DOHH2 (cell line): Measurements from ENCODE around the gene PRDM1.

Source experiments
- H3F3A ChIP-seq: fragments of 200-600 bp; sonication (generic), shearing (Covaris generic); 2 replicates; pipeline ENCODE4 v1.6.0; 2016; ENCODE audit warnings: antibody characterized with exemption, mild to moderate bottlenecking; ENCODE audit not compliant: control insufficient read depth, insufficient read depth
- H3K27ac ChIP-seq: fragments of 200-600 bp; sonication (generic); 2 replicates; pipeline ENCODE4 v1.5.1; 2014; ENCODE audit warnings: low read depth, mild to moderate bottlenecking, low read length, moderate library complexity
- H3K27me3 ChIP-seq: fragments of 200-600 bp; sonication (generic); 2 replicates; pipeline ENCODE4 v1.6.1; 2014; ENCODE audit warnings: mild to moderate bottlenecking, low read length, mixed read lengths; ENCODE audit not compliant: control insufficient read depth
- H3K36me3 ChIP-seq: fragments of 200-600 bp; sonication (generic); 2 replicates; pipeline ENCODE4 v1.6.1; 2014; ENCODE audit warnings: mild to moderate bottlenecking, low read length, moderate library complexity, mixed read lengths; ENCODE audit not compliant: control insufficient read depth
- H3K4me1 ChIP-seq: fragments of 200-600 bp; sonication (generic); 2 replicates; pipeline ENCODE4 v1.6.1; 2014; ENCODE audit warnings: mild to moderate bottlenecking, low read length, mixed read lengths; ENCODE audit not compliant: control insufficient read depth
- H3K4me2 ChIP-seq: fragments of 200-600 bp; sonication (generic); 2 replicates; pipeline ENCODE4 v1.6.0; 2014; ENCODE audit warnings: mild to moderate bottlenecking, low read length, moderate library complexity
- H3K4me3 ChIP-seq: fragments of 200-600 bp; sonication (generic); 2 replicates; pipeline ENCODE4 v1.5.1; 2014; ENCODE audit warnings: mild to moderate bottlenecking, low read length, mixed read lengths
- H3K79me2 ChIP-seq: fragments of 200-600 bp; sonication (generic); 2 replicates; pipeline ENCODE4 v1.6.1; 2014; ENCODE audit warnings: mild to moderate bottlenecking, low read length, mixed read lengths; ENCODE audit not compliant: control insufficient read depth
- H3K9me2 ChIP-seq: fragments of 200-600 bp; sonication (generic); replicated peaks from 2 replicates; pipeline ENCODE4 v1.6.1; 2014; ENCODE audit warnings: mild to moderate bottlenecking, low read length, mixed read lengths; ENCODE audit not compliant: control insufficient read depth
- H3K9me3 ChIP-seq: fragments of 200-600 bp; sonication (generic); 2 replicates; pipeline ENCODE4 v1.6.1; 2014; ENCODE audit warnings: antibody characterized with exemption, low read length, mixed read lengths; ENCODE audit not compliant: control insufficient read depth, insufficient read depth
- H4K20me1 ChIP-seq: fragments of 200-600 bp; sonication (generic); 2 replicates; pipeline ENCODE4 v1.6.0; 2014; ENCODE audit warnings: low read depth, mild to moderate bottlenecking, antibody characterized with exemption, low read length, moderate library complexity; ENCODE audit not compliant: control insufficient read depth, insufficient read depth
- EZH2phosphoT487 ChIP-seq: fragments of 200-600 bp; sonication (generic); IDR thresholded peaks from 2 replicates; pipeline ENCODE4 v1.6.1; 2017; ENCODE audit warnings: borderline replicate concordance, mild to moderate bottlenecking, antibody characterized with exemption, low read length, moderate library complexity, mixed read lengths
- TF ChIP-seq, protein P1 (sequence below): fragments of 200-600 bp; sonication (generic); IDR thresholded peaks from one replicate; pipeline ENCODE4 v1.5.1; 2014; ENCODE audit warnings: antibody characterized with exemption, mild to moderate bottlenecking, low read depth, low read length; ENCODE audit not compliant: poor library complexity, severe bottlenecking

The PRDM1 gene

DNA sequence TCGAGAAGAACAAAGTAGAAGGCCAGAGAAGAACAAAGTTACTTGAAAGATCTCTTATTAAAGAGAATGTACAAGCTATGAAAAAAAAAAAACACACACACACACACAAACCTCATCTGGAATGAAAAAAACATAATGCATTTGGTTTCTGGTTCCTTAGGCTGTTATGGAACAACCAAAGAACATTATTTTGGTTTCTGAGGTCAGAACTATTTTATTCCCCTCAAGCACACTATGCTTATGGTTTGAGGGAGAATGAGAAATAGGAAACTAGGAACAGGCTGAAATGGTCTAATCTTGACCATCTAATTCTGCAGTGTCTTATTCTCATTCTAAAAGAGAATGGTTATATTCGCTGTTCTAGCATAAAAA, 8.8 kb downstream of the PRDM1 start:
- no peak overlapping the region for H3K4me3 ChIP-seq
- no peaks in the 10 kb centered on the region for H3K9me3 ChIP-seq
- no peaks in the 10 kb centered on the region for H3K36me3 ChIP-seq
- no peaks in the 10 kb centered on the region for H3K79me2 ChIP-seq
- no peak overlapping the region for H3K27ac ChIP-seq
- no peaks in the 10 kb centered on the region for H4K20me1 ChIP-seq
- TF ChIP-seq, protein P1, sequence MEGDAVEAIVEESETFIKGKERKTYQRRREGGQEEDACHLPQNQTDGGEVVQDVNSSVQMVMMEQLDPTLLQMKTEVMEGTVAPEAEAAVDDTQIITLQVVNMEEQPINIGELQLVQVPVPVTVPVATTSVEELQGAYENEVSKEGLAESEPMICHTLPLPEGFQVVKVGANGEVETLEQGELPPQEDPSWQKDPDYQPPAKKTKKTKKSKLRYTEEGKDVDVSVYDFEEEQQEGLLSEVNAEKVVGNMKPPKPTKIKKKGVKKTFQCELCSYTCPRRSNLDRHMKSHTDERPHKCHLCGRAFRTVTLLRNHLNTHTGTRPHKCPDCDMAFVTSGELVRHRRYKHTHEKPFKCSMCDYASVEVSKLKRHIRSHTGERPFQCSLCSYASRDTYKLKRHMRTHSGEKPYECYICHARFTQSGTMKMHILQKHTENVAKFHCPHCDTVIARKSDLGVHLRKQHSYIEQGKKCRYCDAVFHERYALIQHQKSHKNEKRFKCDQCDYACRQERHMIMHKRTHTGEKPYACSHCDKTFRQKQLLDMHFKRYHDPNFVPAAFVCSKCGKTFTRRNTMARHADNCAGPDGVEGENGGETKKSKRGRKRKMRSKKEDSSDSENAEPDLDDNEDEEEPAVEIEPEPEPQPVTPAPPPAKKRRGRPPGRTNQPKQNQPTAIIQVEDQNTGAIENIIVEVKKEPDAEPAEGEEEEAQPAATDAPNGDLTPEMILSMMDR, result no peak
- no peak for TF ChIP-seq EZH2phosphoT487
- peaks cover 23% of the 10 kb centered on the region for H3K4me1 ChIP-seq
- no peaks in the 10 kb centered on the region for H3K9me2 ChIP-seq
- H3F3A ChIP-seq, result no peaks in the 10 kb centered on the region
- no peak overlapping the region for H3K4me2 ChIP-seq
- H3K27me3 ChIP-seq, result peaks cover 45% of the 10 kb centered on the region

DNA sequence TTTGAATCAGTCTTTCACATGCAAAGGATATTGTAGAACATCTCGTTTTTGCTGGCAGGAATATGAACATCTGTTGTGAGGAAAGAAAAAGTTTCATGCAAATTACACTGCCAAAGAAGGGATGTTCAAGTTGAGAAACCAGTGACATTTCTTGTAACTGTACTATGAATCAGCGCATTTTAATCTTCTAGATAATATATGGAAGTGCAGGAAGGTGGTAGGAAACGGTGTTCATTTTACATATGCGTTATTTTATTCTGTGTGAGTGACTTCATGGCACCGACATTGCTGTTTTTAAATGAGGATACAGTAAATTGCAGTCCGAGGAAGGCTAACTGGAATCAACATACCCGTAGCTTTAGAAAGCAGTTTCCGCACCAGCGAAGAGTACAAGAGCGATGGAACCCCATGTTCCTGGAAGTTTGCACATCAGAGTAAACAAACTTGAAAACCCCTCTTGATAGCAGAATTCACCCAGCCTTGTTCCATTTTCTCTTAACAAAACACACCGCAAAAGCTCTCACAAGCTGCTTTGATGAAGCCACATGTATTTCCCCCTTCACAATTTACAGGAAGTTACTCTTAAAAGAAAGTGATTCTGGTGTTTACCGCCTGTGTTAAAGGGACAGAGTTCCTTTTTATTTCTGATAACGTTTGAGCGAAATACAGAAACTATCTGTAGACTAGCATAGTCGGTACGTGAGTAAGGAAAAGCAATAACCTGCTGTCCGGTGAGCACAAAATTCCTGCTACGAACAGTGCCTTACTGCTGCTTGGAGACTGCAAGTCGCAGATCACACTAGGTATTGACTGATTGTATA, 11.5 kb downstream of the PRDM1 start:
- Histone ChIP-seq H3K27ac (0 out of 2 replicates have a peak overlapping the region, but pooled peaks have one; percentile 6), H3K4me2 (peak overlapping the region; percentile 62), H3K27me3 (peaks cover 50% of the 10 kb centered on the region), H3K36me3 (no peaks in the 10 kb centered on the region), H4K20me1 (no peaks in the 10 kb centered on the region), H3K9me2 (no peaks in the 10 kb centered on the region), H3F3A (no peaks in the 10 kb centered on the region), H3K79me2 (no peaks in the 10 kb centered on the region), H3K4me3 (peak overlapping the region; percentile 68), H3K4me1 (peaks cover 23% of the 10 kb centered on the region), H3K9me3 (no peaks in the 10 kb centered on the region)
- TF ChIP-seq, protein P1, result no peak
- no peak for TF ChIP-seq EZH2phosphoT487

DNA sequence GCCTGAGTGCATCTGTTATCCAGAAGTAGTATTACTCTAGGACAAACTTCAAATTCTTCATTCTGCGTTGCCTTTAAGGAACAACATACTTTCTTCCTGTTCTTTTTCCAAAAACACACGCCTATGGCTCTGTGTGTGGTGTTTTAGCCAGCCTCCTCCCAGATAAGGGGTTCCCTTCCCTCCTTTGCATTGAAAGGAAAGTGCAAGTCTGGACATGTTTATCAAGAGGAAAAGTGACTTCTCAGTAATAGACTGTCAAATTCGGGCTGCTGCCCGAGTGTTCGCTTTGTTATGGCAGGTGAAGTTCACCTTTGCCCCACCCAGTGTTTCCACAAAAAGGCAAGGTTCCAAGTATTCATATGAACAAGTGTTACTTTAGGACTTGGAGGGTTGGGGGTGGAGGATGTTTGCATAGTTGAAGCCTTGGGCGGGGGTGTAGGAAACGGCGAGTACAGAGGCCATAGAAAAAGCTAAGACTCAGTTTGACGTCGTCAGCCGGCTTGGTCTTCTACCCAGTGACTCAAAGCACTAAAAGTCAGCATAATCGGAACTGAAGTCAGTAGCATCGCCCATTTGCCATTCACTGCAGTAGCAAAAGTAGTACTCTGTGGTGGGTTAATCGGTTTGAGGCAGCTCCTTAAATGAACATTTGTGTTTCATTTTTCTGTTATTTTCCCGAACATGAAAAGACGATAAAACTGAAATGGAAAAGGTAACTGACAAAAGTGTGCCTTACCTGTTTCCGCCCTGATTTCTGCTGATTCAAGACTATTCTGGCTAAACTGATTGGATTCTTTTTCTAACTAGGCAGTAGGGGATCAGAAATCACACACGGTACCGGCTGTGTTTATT, 12.5 kb downstream of the PRDM1 start:
- TF ChIP-seq, protein P1, result no peak
- TF ChIP-seq EZH2phosphoT487, result no peak
- H3K36me3 ChIP-seq, result no peaks in the 10 kb centered on the region
- peak overlapping the region; percentile 68 for H3K4me3 ChIP-seq
- peaks cover 51% of the 10 kb centered on the region for H3K27me3 ChIP-seq
- H3K79me2 ChIP-seq, result no peaks in the 10 kb centered on the region
- H3K4me2 ChIP-seq, result peak overlapping the region; percentile 62
- H3K27ac ChIP-seq, result no peak overlapping the region
- H3K9me3 ChIP-seq, result no peaks in the 10 kb centered on the region
- H4K20me1 ChIP-seq, result no peaks in the 10 kb centered on the region
- peaks cover 23% of the 10 kb centered on the region for H3K4me1 ChIP-seq
- H3K9me2 ChIP-seq, result no peaks in the 10 kb centered on the region
- H3F3A ChIP-seq, result no peaks in the 10 kb centered on the region
